Endodermal cell (in vitro differentiated cells): ENCODE results near the gene L1CAM. TPM values are rescaled to one million over a fixed set of nuclear protein-coding genes. Genes with fewer than 3 reads are reported as not detected.
A peak's percentile ranks its signal among the peaks of the same experiment; 100 is the strongest.

Experiments used
- DNase-seq: peaks from one replicate; pipeline ENCODE4 v3.0.0-alpha.2; 2017
- H3K27ac ChIP-seq: 2 replicates; pipeline ENCODE4 v1.5.1; 2013; ENCODE audit warnings: mild to moderate bottlenecking, low read depth, low read length, moderate library complexity
- H3K27me3 ChIP-seq: 2 replicates; pipeline ENCODE4 v1.6.1; 2013; ENCODE audit warnings: mild to moderate bottlenecking, low read length, moderate library complexity; ENCODE audit not compliant: insufficient read depth, control insufficient read depth, poor library complexity, severe bottlenecking
- H3K36me3 ChIP-seq: 2 replicates; pipeline ENCODE4 v1.7.0; 2013; ENCODE audit warnings: mild to moderate bottlenecking, low read length, moderate library complexity; ENCODE audit not compliant: control insufficient read depth, insufficient read depth
- H3K4me1 ChIP-seq: one replicate; pipeline ENCODE4 v1.7.0; 2013; ENCODE audit warnings: low read length; ENCODE audit not compliant: control insufficient read depth, insufficient read depth
- H3K4me3 ChIP-seq: 2 replicates; pipeline ENCODE4 v1.5.1; 2013; ENCODE audit warnings: mild to moderate bottlenecking, low read length, moderate library complexity
- H3K9ac ChIP-seq: 2 replicates; pipeline ENCODE4 v1.6.1; 2013; ENCODE audit warnings: mild to moderate bottlenecking, low read length, moderate library complexity; ENCODE audit not compliant: poor library complexity, severe bottlenecking; ENCODE audit errors: extremely low read depth
- H3K9me3 ChIP-seq: 2 replicates; pipeline ENCODE4 v1.6.1; 2013; ENCODE audit warnings: mild to moderate bottlenecking, low read length, moderate library complexity; ENCODE audit not compliant: control insufficient read depth
- H3K27ac Mint-ChIP-seq: 2 replicates; pipeline ENCODE4 v1.8.0; 2020; ENCODE audit warnings: mixed read lengths
- H3K27me3 Mint-ChIP-seq: 2 replicates; pipeline ENCODE4 v1.8.0; 2021; ENCODE audit warnings: mild to moderate bottlenecking, mixed read lengths; ENCODE audit not compliant: insufficient read depth
- H3K36me3 Mint-ChIP-seq: 2 replicates; pipeline ENCODE4 v1.8.0; 2020; ENCODE audit warnings: low read depth, mixed read lengths
- H3K4me1 Mint-ChIP-seq: 2 replicates; pipeline ENCODE4 v1.8.0; 2020; ENCODE audit warnings: mixed read lengths
- H3K4me3 Mint-ChIP-seq: 2 replicates; pipeline ENCODE4 v1.8.0; 2020; ENCODE audit warnings: mild to moderate bottlenecking, moderate library complexity, mixed read lengths
- H3K9me3 Mint-ChIP-seq: 2 replicates; pipeline ENCODE4 v1.8.0; 2020; ENCODE audit warnings: mild to moderate bottlenecking, mixed read lengths
- CTCF ChIP-seq: fragments of 200-600 bp; sonication (generic); conservative IDR thresholded peaks from 2 replicates; pipeline ENCODE4 v1.5.0; 2021; ENCODE audit warnings: antibody characterized with exemption, mild to moderate bottlenecking
- WGBS, 2 experiments: methylation state at CpG; one replicate each; pipeline versions ENCODE4 v1.1.5 to v1.1.7; 2013; ENCODE audit warnings: missing lambda C conversion rate in 2 of 2, mixed read lengths in 1 of 2; ENCODE audit not compliant: insufficient coverage in 1 of 2, insufficient read length in 1 of 2; 5-methylcytosine and 5-hydroxymethylcytosine counted together
- total RNA-seq, 2 donors: library from RNA; stranded (reverse); fragmentation: NEBNext Ultra II Directional in 1 of 2; extraction: Animal tissue kit (Norgen Biotek cat#: 25700) in 1 of 2; gene quantifications; 2 replicates in 1 of 2; 3 replicates in 1 of 2; pipeline ENCODE4 v1.2.1, GENCODE V29; 2021

Gene L1CAM
- total RNA-seq, 2 donors from 2014 or later, result 7.5 to 29.0 TPM

- Mint-ChIP-seq H3K27ac (no peak overlapping the region), H3K27me3 (no peaks in the 10 kb centered on the region), H3K36me3 (peaks cover 40% of the 10 kb centered on the region), H3K4me1 (peaks cover 4% of the 10 kb centered on the region), H3K9me3 (peaks cover 67% of the 10 kb centered on the region), H3K4me3 (no peak overlapping the region)
- TF ChIP-seq CTCF, result no peak
- Histone ChIP-seq H3K27me3 (no peaks in the 10 kb centered on the region), H3K4me1 (no peaks in the 10 kb centered on the region), H3K4me3 (no peak overlapping the region), H3K27ac (no peak overlapping the region), H3K36me3 (no peaks in the 10 kb centered on the region), H3K9ac (no peak overlapping the region), H3K9me3 (no peaks in the 10 kb centered on the region)
- 90 to 93% methylated on average over 2 to 6 of the region's 6 CpGs for WGBS, 2 experiments
- no peak for DNase-seq
These were observed 31.9 kb upstream of the L1CAM start for GRCh38 chrX:153917869-153918268.

GRCh38 chrX:153913701-153914100 is 27.7 kb upstream of the L1CAM start:
- TF ChIP-seq CTCF, result no peak
- 93 to 94% methylated on average over 3 to 17 of the region's 17 CpGs for WGBS, 2 experiments
- no peak overlapping the region for H3K27ac Mint-ChIP-seq

DNA sequence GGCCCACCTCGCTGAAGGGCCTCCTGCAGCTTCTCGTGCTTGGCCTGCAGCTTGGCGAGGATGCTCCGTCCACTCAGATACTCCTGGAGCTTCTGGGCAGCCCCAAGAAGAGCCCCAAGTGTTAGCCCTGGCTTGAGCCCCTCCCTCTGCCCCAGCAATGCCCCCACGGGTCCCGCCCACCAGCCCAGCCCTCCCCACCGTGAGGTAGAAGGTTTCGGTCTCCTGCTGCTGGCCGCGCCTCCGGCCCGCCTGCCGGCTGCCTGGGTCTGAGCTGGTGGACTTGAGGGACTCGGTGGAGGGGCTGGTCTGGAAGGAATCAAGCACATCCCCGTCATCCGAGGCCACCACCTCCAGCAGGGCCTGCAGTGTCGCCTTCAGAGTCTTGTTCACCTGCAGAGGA is 27.2 kb upstream of the L1CAM start:
- Histone ChIP-seq H3K4me3 (no peak overlapping the region), H3K36me3 (no peaks in the 10 kb centered on the region), H3K27me3 (no peaks in the 10 kb centered on the region), H3K9me3 (no peaks in the 10 kb centered on the region), H3K9ac (no peak overlapping the region), H3K27ac (no peak overlapping the region), H3K4me1 (no peaks in the 10 kb centered on the region)
- Mint-ChIP-seq H3K27me3 (no peaks in the 10 kb centered on the region), H3K9me3 (peaks cover 58% of the 10 kb centered on the region), H3K27ac (no peak overlapping the region), H3K4me1 (no peaks in the 10 kb centered on the region), H3K4me3 (no peak overlapping the region), H3K36me3 (peaks cover 26% of the 10 kb centered on the region)
- WGBS, 2 experiments, result 87 to 96% methylated on average over 4 to 16 of the region's 17 CpGs
- DNase-seq, result peak; percentile 44
- no peak for TF ChIP-seq CTCF

More at GRCh38 chrX:153913701-153914100, 27.7 kb upstream of the L1CAM start:
- no peaks in the 10 kb centered on the region for H3K4me1 ChIP-seq
- no peaks in the 10 kb centered on the region for H3K36me3 ChIP-seq
- H3K4me3 ChIP-seq, result no peak overlapping the region
- no peak overlapping the region for H3K27ac ChIP-seq
- H3K9me3 ChIP-seq, result no peaks in the 10 kb centered on the region
- H3K27me3 Mint-ChIP-seq, result no peaks in the 10 kb centered on the region
- no peaks in the 10 kb centered on the region for H3K27me3 ChIP-seq
- no peaks in the 10 kb centered on the region for H3K4me1 Mint-ChIP-seq
- H3K9me3 Mint-ChIP-seq, result peaks cover 58% of the 10 kb centered on the region
- peaks cover 28% of the 10 kb centered on the region for H3K36me3 Mint-ChIP-seq
- peak; percentile 30 for DNase-seq
- no peak overlapping the region for H3K4me3 Mint-ChIP-seq
- H3K9ac ChIP-seq, result no peak overlapping the region
